Uterus (tissue), 2 donors: ENCODE data around the gene DIAPH2.

Source experiments
- CTCF ChIP-seq, 4 experiments: fragments of 200-600 bp in 2 of 4; fragments of 450-650 bp in 2 of 4; sonication (generic) in 2 of 4; IDR thresholded peaks; one replicate each; pipeline ENCODE4 v1.5.1; 2016 to 2019; ENCODE audit warnings: antibody characterized with exemption in 4 of 4, mild to moderate bottlenecking in 2 of 4, moderate library complexity in 1 of 4
- POLR2A ChIP-seq, 2 donors: fragments of 450-650 bp; IDR thresholded peaks; one replicate each; pipeline ENCODE4 v1.6.1; 2016; ENCODE audit warnings: antibody characterized with exemption in 2 of 2, mild to moderate bottlenecking in 1 of 2, moderate library complexity in 1 of 2

- no peak for TF ChIP-seq CTCF (IDR thresholded peaks at IDR 0.05)
- no peak for TF ChIP-seq POLR2A (IDR thresholded peaks at IDR 0.05)
Measured at GRCh38 chrX:96907516-96908272, 223.1 kb downstream of the DIAPH2 start.
